OCI-LY3 (cell line): ENCODE data around the gene SNTG2.

ENCODE experiments used
- H2AFZ ChIP-seq: fragments of 200-600, 300-600 bp; shearing (Covaris generic); 2 replicates; pipeline ENCODE4 v1.6.0; 2014; ENCODE audit warnings: antibody characterized with exemption, low read depth, low read length
- H3K27ac ChIP-seq: fragments of 200-600, 300-600 bp; sonication (generic); 2 replicates; pipeline ENCODE4 v1.5.1; 2014; ENCODE audit warnings: mild to moderate bottlenecking, low read length, moderate library complexity, mixed read lengths
- H3K27me3 ChIP-seq: fragments of 200-600, 300-600 bp; sonication (generic); 2 replicates; pipeline ENCODE4 v1.6.1; 2014; ENCODE audit warnings: low read depth, low read length, mixed read lengths
- H3K36me3 ChIP-seq: fragments of 200-600, 300-600 bp; sonication (generic); replicated peaks from 2 replicates; pipeline ENCODE3; 2014; ENCODE audit warnings: low read depth, low read length, mixed read lengths
- H3K4me1 ChIP-seq: fragments of 300-600, 200-600 bp; sonication (generic); 2 replicates; pipeline ENCODE4 v1.6.1; 2014; ENCODE audit warnings: low read length, mixed read lengths
- H3K4me2 ChIP-seq: fragments of 200-600, 300-600 bp; sonication (generic); 2 replicates; pipeline ENCODE4 v1.6.1; 2014; ENCODE audit warnings: low read length, mixed read lengths
- H3K4me3 ChIP-seq: fragments of 300-600, 200-600 bp; sonication (generic); 2 replicates; pipeline ENCODE4 v1.5.1; 2014; ENCODE audit warnings: antibody characterized with exemption, mild to moderate bottlenecking, low read length, moderate library complexity
- H3K79me2 ChIP-seq: fragments of 300-600, 200-600 bp; shearing (Covaris generic); 2 replicates; pipeline ENCODE4 v1.6.1; 2014; ENCODE audit warnings: mild to moderate bottlenecking, low read length, mixed read lengths
- H3K9ac ChIP-seq: fragments of 300-600, 200-600 bp; shearing (Covaris generic); 2 replicates; pipeline ENCODE4 v1.6.0; 2014; ENCODE audit warnings: mild to moderate bottlenecking, low read length, moderate library complexity
- H3K9me3 ChIP-seq: fragments of 200-600, 300-600 bp; shearing (Covaris generic); 2 replicates; pipeline ENCODE4 v1.6.1; 2014; ENCODE audit warnings: low read length, mixed read lengths; ENCODE audit not compliant: insufficient read depth
- H4K20me1 ChIP-seq: fragments of 200-600, 300-600 bp; sonication (generic); 2 replicates; pipeline ENCODE4 v1.6.1; 2016; ENCODE audit warnings: low read length, mixed read lengths; ENCODE audit not compliant: insufficient read depth
- EZH2phosphoT487 ChIP-seq: fragments of 200-600 bp; shearing (Covaris generic); IDR thresholded peaks from 2 replicates; pipeline ENCODE4 v1.6.1; 2018; ENCODE audit warnings: antibody characterized with exemption, mixed run types, low read depth
- TF ChIP-seq, protein P1 (sequence below): fragments of 200-600, 300-600 bp; sonication (generic); IDR thresholded peaks from 2 replicates; pipeline ENCODE4 v1.5.1; 2014; ENCODE audit warnings: antibody characterized with exemption, low read length, low read depth

The SNTG2 gene

DNA sequence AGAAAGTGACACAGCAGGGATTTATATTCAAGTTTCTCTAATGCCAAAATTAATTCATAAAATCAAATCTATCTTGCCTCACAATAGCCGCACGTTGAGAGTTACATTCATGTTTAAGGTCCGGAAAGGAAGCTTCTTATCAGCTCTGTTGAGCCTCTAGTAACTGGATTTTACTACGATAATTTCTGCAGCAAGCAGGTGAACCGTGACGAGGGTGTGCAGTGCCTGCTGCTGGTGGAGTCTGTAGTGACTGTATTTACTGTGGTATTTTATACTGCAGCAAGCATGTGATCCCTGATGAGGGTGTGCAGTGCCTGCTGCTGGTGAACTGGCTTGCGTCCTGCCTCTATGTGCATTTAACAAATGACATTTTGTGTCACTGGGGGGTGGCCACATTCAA, 120.0 kb downstream of the SNTG2 start:
- no peaks in the 10 kb centered on the region for H3K9me3 ChIP-seq
- no peak overlapping the region for H3K4me3 ChIP-seq
- H3K27ac ChIP-seq = no peak overlapping the region
- H3K36me3 ChIP-seq = no peaks in the 10 kb centered on the region
- H4K20me1 ChIP-seq = no peaks in the 10 kb centered on the region
- TF ChIP-seq, protein P1, sequence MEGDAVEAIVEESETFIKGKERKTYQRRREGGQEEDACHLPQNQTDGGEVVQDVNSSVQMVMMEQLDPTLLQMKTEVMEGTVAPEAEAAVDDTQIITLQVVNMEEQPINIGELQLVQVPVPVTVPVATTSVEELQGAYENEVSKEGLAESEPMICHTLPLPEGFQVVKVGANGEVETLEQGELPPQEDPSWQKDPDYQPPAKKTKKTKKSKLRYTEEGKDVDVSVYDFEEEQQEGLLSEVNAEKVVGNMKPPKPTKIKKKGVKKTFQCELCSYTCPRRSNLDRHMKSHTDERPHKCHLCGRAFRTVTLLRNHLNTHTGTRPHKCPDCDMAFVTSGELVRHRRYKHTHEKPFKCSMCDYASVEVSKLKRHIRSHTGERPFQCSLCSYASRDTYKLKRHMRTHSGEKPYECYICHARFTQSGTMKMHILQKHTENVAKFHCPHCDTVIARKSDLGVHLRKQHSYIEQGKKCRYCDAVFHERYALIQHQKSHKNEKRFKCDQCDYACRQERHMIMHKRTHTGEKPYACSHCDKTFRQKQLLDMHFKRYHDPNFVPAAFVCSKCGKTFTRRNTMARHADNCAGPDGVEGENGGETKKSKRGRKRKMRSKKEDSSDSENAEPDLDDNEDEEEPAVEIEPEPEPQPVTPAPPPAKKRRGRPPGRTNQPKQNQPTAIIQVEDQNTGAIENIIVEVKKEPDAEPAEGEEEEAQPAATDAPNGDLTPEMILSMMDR = no peak
- no peak for TF ChIP-seq EZH2phosphoT487
- no peak overlapping the region for H3K9ac ChIP-seq
- H3K27me3 ChIP-seq = no peaks in the 10 kb centered on the region
- no peak overlapping the region for H3K4me2 ChIP-seq
- H2AFZ ChIP-seq = no peak overlapping the region
- H3K4me1 ChIP-seq = no peaks in the 10 kb centered on the region
- H3K79me2 ChIP-seq = no peaks in the 10 kb centered on the region

DNA sequence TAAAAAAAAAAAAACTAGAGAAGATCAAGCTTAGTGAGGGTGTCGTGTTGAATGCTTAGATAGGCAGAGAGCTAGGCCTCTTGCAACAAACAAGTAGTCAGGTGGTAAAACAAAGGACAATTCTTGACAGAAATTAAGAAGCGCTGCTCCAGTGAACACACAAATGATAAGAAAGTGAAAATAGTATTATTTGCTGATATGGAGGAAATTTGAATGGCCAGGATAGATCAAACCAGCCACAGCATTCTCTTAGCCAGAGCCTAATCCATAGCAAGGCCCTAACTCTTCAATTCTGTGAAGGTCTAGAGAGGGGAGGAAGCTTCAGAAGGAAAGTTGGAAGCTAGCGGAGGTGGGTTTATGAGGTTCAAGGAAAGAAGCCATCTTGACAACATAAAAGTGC, 121.0 kb downstream of the SNTG2 start:
- H4K20me1 ChIP-seq = no peaks in the 10 kb centered on the region
- H3K79me2 ChIP-seq = no peaks in the 10 kb centered on the region
- no peak for TF ChIP-seq EZH2phosphoT487
- TF ChIP-seq, protein P1 = no peak
- H3K27ac ChIP-seq = no peak overlapping the region
- H3K27me3 ChIP-seq = no peaks in the 10 kb centered on the region
- no peaks in the 10 kb centered on the region for H3K9me3 ChIP-seq
- H3K4me3 ChIP-seq = no peak overlapping the region
- no peak overlapping the region for H3K9ac ChIP-seq
- no peaks in the 10 kb centered on the region for H3K4me1 ChIP-seq
- H2AFZ ChIP-seq = no peak overlapping the region
- H3K36me3 ChIP-seq = no peaks in the 10 kb centered on the region
- H3K4me2 ChIP-seq = no peak overlapping the region

DNA sequence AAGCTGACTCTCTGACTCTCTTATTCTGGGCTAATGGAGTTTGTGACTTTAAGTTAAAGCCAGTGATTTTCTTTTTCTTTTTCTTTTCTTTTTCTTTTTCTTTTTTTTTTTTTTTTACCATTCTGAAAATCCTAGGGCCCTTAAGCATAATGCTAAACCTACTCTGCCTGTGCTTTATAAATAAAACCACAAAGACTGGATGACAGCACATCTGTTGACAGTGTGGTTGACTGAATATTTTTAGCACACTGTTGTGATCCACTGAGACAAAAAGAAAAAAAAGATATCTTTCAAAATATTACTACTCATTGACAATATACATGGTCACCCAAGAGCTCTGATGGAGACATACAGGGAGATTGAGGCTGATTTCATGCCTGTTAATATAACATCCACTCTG, 121.6 kb downstream of the SNTG2 start:
- H3K27ac ChIP-seq = no peak overlapping the region
- H3K4me2 ChIP-seq = no peak overlapping the region
- H3K27me3 ChIP-seq = no peaks in the 10 kb centered on the region
- H3K4me3 ChIP-seq = no peak overlapping the region
- H3K9me3 ChIP-seq = no peaks in the 10 kb centered on the region
- H2AFZ ChIP-seq = no peak overlapping the region
- no peaks in the 10 kb centered on the region for H4K20me1 ChIP-seq
- no peaks in the 10 kb centered on the region for H3K36me3 ChIP-seq
- no peaks in the 10 kb centered on the region for H3K79me2 ChIP-seq
- TF ChIP-seq, protein P1 = no peak
- TF ChIP-seq EZH2phosphoT487 = no peak
- no peaks in the 10 kb centered on the region for H3K4me1 ChIP-seq
- no peak overlapping the region for H3K9ac ChIP-seq

DNA sequence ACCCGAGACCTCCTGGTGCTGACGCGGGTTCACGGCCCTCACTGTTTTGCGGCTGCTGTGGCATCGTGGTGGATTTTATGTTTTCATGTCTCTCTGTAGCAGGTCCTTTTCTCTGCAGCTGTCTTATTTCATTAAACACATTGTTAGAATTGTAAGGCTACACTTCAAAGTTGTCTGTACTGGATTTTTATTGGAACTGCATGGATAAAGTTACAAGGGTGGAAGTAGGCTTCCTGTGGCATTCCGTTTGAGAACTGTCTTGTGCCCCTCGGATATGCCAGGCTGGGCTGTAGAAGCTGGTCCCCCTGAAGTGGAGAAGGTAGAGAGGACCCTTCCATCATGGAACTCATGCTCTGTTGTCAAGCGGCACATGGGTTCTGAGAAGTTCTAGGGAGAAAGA, 127.3 kb downstream of the SNTG2 start:
- Histone ChIP-seq H3K79me2 (no peaks in the 10 kb centered on the region), H4K20me1 (no peaks in the 10 kb centered on the region), H3K4me1 (no peaks in the 10 kb centered on the region), H3K4me2 (no peak overlapping the region), H3K27me3 (no peaks in the 10 kb centered on the region), H3K36me3 (no peaks in the 10 kb centered on the region), H3K9ac (no peak overlapping the region), H3K9me3 (no peaks in the 10 kb centered on the region), H2AFZ (no peak overlapping the region), H3K4me3 (no peak overlapping the region), H3K27ac (no peak overlapping the region)
- TF ChIP-seq, protein P1 = no peak
- no peak for TF ChIP-seq EZH2phosphoT487
